Lower lobe of right lung (tissue), 2 donors: Measurements from ENCODE around the gene EXOSC5. TPM values are rescaled to one million over a fixed set of nuclear protein-coding genes. Genes with fewer than 3 reads are reported as not detected.

Experiments
- ATAC-seq, 2 donors: fragments of 200-7000 bp; cut with Tn5 transposase; one replicate each; pipeline ENCODE4 v1.9.1; 2020 to 2022; ENCODE audit warnings: mild to moderate bottlenecking in 2 of 2, moderate library complexity in 2 of 2
- DNase-seq: peaks from one replicate; pipeline ENCODE4 v3.0.0-alpha.2; 2020
- H3K27ac ChIP-seq: fragments of 200-600 bp; one replicate; pipeline ENCODE4 v1.8.0; 2022
- H3K27me3 ChIP-seq: fragments of 200-600 bp; one replicate; pipeline ENCODE4 v1.8.0; 2022; ENCODE audit warnings: low read depth
- H3K36me3 ChIP-seq: fragments of 200-600 bp; one replicate; pipeline ENCODE4 v1.8.0; 2022; ENCODE audit warnings: mild to moderate bottlenecking
- H3K4me1 ChIP-seq: fragments of 200-600 bp; one replicate; pipeline ENCODE4 v1.8.0; 2022
- H3K4me3 ChIP-seq: fragments of 200-600 bp; one replicate; pipeline ENCODE4 v1.8.0; 2022; ENCODE audit warnings: mild to moderate bottlenecking
- H3K9me3 ChIP-seq: fragments of 200-600 bp; one replicate; pipeline ENCODE4 v1.8.0; 2022
- CTCF ChIP-seq: fragments of 200-600 bp; IDR thresholded peaks from one replicate; pipeline ENCODE4 v1.8.0; 2022; ENCODE audit warnings: antibody characterized with exemption, mild to moderate bottlenecking
- intact Hi-C: fragments of 100-400 bp; cut with DNase I; formaldehyde crosslinking; loops from one replicate; pipeline ENCODE4 v1.11.0; 2022
- total RNA-seq: library from RNA; stranded (reverse); fragmentation: NEBNext Ultra II Directional; extraction: Animal tissue kit (Norgen Biotek cat#: 25700); gene quantifications from one replicate; pipeline ENCODE4 v1.2.1, GENCODE V29; 2021
- donor health status: DM: no; HTN: yes; CAD: no; lungs with severe emphysema.

EXOSC5 gene
- total RNA-seq, 1 donor from 2014 or later: 13.2 TPM

GRCh38 chr19:41369769-41370168 lies 27.4 kb downstream of the EXOSC5 start:
- H3K4me1 ChIP-seq: peaks cover 37% of the 10 kb centered on the region
- ATAC-seq (no peak), DNase-seq (no peak)
- H3K27me3 ChIP-seq: no peaks in the 10 kb centered on the region
- intact Hi-C loops: no loop called here
- H3K9me3 ChIP-seq: no peaks in the 10 kb centered on the region
- no peak overlapping the region for H3K27ac ChIP-seq
- H3K4me3 ChIP-seq: no peak overlapping the region
- no peak for TF ChIP-seq CTCF
- no peaks in the 10 kb centered on the region for H3K36me3 ChIP-seq

GRCh38 chr19:41367848-41368301 lies 29.3 kb downstream of the EXOSC5 start:
- TF ChIP-seq CTCF: no peak
- DNase-seq (no peak), ATAC-seq (no peak)
- Histone ChIP-seq H3K27ac (peak overlapping the region; percentile 68), H3K4me1 (peaks cover 33% of the 10 kb centered on the region), H3K36me3 (no peaks in the 10 kb centered on the region), H3K27me3 (no peaks in the 10 kb centered on the region), H3K4me3 (no peak overlapping the region), H3K9me3 (no peaks in the 10 kb centered on the region)
- intact Hi-C loops: no loop called here

GRCh38 chr19:41366089-41366488 lies 31.1 kb downstream of the EXOSC5 start:
- TF ChIP-seq CTCF: peak; percentile 10
- DNase-seq (no peak), ATAC-seq (no peak)
- Histone ChIP-seq H3K4me1 (peaks cover 40% of the 10 kb centered on the region), H3K4me3 (no peak overlapping the region), H3K36me3 (no peaks in the 10 kb centered on the region), H3K27ac (no peak overlapping the region), H3K9me3 (no peaks in the 10 kb centered on the region), H3K27me3 (no peaks in the 10 kb centered on the region)
- intact Hi-C loops: no loop called here

GRCh38 chr19:41364524-41365391 lies 32.4 kb downstream of the EXOSC5 start:
- Histone ChIP-seq H3K27me3 (no peaks in the 10 kb centered on the region), H3K9me3 (no peaks in the 10 kb centered on the region), H3K4me3 (peak overlapping the region; percentile 68), H3K36me3 (no peaks in the 10 kb centered on the region), H3K27ac (peak overlapping the region; percentile 98), H3K4me1 (peaks cover 40% of the 10 kb centered on the region)
- intact Hi-C loops: no loop called here
- no peak for TF ChIP-seq CTCF
- peak in 1 of 2 donors; percentile 10 for ATAC-seq
- DNase-seq: no peak

- no peaks in the 10 kb centered on the region for H3K36me3 ChIP-seq
- DNase-seq (peak; percentile 99), ATAC-seq (peak; percentile 96 to 97)
- no peaks in the 10 kb centered on the region for H3K27me3 ChIP-seq
- H3K4me3 ChIP-seq: peak within 1 kb of the TSS; percentile 68
- no peaks in the 10 kb centered on the region for H3K9me3 ChIP-seq
- intact Hi-C loops: no loop called here
- no peak for TF ChIP-seq CTCF
- peaks cover 40% of the 10 kb centered on the region for H3K4me1 ChIP-seq
- peak within 1 kb of the TSS; percentile 98 for H3K27ac ChIP-seq
Observed at GRCh38 chr19:41363753-41364523, 33.2 kb downstream of the EXOSC5 start, which contains the start of gene B9D2. Gene B9D2 (minus strand): TSS chr19:41364149. CDS start chr19:41363519, 630 bp downstream.
